SK-N-MC (cell line): ENCODE data around the gene RER1.

Source experiments
- EZH2 ChIP-seq: fragments of 200-600 bp; sonication (generic); IDR thresholded peaks from one replicate; pipeline ENCODE4 v1.6.1; 2017; ENCODE audit warnings: antibody characterized with exemption
- POLR2AphosphoS5 ChIP-seq: IDR thresholded peaks from 2 replicates; pipeline ENCODE4 v1.6.1; 2012; ENCODE audit warnings: mild to moderate bottlenecking, low read depth, low read length, borderline replicate concordance

DNA sequence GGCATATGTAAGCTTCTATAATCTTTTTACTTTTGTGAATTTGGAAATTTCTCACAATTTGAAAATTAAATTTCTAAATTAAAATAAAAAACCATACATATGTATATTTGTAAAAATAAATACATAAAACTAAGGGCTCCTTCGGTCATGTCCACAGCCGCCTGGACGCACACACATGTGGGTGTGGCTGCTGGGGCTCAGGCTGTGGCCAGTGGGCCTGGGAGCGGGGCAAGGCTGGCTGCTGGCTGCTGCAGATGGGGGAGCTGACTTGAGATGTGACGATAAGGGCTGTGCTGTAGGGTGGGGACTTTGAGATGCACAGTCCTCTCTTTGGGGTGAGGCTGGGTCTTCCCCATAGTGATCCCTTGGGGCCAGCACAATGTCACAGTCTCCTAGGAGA, 4.8 kb downstream of the RER1 start:
- no peak for TF ChIP-seq EZH2
- TF ChIP-seq POLR2AphosphoS5: no peak; the same call in 1 of the 2 replicates
